Ovary (tissue), 3 donors: ENCODE measurements around the gene LCN6.

Experiments used
- CTCF ChIP-seq, 3 donors: fragments of 450-650 bp in 2 of 3; fragments of 200-600 bp in 1 of 3; IDR thresholded peaks; one replicate each; pipeline versions ENCODE4 v1.5.1 to v1.8.0; 2016 to 2022; ENCODE audit warnings: antibody characterized with exemption in 3 of 3, mild to moderate bottlenecking in 1 of 3
- POLR2A ChIP-seq: fragments of 450-650 bp; IDR thresholded peaks from one replicate; pipeline ENCODE4 v1.6.1; 2017; ENCODE audit warnings: antibody characterized with exemption, mild to moderate bottlenecking, moderate library complexity
- donor health status: DM: no; HTN: no; CAD: no.

GRCh38 chr9:136695435-136695895 is 52.9 kb downstream of the LCN6 start:
- TF ChIP-seq POLR2A (no peak), CTCF (IDR thresholded peaks at IDR 0.05) (no peak)
